H1 (cell line): ENCODE data around the gene WDR31.

ENCODE experiments used
- ASH2L ChIP-seq: fragments of 200-600, 300-600 bp; sonication (generic); IDR thresholded peaks from one replicate; pipeline ENCODE4 v1.7.1; 2017; ENCODE audit warnings: low read length
- POLR2A ChIP-seq, 2 experiments: IDR thresholded peaks; 1 replicate in 1 of 2; 2 replicates in 1 of 2; pipeline ENCODE4 v1.6.1; 2011; ENCODE audit warnings: low read depth in 2 of 2, low read length in 2 of 2, mild to moderate bottlenecking in 2 of 2; ENCODE audit errors: control extremely low read depth in 1 of 2
- RXRA ChIP-seq: IDR thresholded peaks from 2 replicates; pipeline ENCODE4 v1.6.1; 2011; ENCODE audit warnings: low read depth, mild to moderate bottlenecking, low read length, moderate library complexity; ENCODE audit not compliant: insufficient read depth
- TF ChIP-seq, protein P1 (sequence below): IDR thresholded peaks from 2 replicates; pipeline ENCODE4 v1.6.1; 2011; ENCODE audit warnings: low read length, improper control_type of control experiment
- TF ChIP-seq, protein P2 (sequence below): IDR thresholded peaks from 2 replicates; pipeline ENCODE4 v1.6.1; 2012; ENCODE audit warnings: inconsistent platforms

DNA sequence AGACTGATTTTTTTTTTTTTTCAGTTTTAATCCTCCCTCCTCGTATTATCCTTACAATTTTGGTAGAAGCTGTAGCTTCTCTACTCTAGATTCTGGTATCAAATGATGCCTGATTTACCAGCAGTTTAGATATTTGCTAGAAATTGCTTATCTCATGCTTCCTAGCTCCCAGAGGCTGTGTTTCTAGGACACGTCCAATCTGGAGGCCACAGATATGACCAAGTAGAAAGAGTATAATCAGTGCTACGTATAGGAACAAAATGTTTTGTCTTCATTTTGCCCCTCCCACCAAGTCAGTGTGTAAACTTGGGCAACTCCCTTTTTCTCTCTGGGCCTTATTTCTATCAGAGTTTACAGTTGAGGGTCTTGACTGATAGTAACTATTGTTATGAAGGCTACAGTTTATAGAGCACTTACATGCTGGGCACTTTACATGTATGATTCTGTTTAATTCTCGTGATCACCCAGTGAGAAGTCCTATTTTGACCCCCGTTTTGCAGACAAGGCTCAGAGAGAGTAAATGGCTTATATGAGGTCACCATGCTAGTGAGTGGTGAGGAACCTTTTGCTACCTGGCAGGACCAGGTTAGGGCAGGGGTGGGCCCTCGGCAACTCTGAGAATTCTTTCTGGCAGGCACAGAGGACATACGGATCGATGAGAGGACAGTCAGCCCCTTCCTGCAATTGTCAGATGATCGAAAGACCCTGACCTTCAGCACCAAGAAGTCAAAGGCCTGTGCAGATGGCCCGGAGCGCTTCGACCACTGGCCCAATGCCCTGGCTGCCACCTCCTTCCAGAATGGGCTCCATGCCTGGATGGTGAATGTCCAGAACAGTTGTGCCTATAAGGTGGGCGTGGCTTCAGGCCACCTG, 29.1 kb upstream of the WDR31 start:
- TF ChIP-seq ASH2L (no peak), RXRA (no peak), POLR2A (IDR thresholded peaks at IDR 0.05; ENCODE audit: control extremely low read depth in 1 of 2, low read depth in 2 of 2, low read length in 2 of 2) (no peak)
- TF ChIP-seq, protein P1, sequence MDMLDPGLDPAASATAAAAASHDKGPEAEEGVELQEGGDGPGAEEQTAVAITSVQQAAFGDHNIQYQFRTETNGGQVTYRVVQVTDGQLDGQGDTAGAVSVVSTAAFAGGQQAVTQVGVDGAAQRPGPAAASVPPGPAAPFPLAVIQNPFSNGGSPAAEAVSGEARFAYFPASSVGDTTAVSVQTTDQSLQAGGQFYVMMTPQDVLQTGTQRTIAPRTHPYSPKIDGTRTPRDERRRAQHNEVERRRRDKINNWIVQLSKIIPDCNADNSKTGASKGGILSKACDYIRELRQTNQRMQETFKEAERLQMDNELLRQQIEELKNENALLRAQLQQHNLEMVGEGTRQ = no peak
- TF ChIP-seq, protein P2, sequence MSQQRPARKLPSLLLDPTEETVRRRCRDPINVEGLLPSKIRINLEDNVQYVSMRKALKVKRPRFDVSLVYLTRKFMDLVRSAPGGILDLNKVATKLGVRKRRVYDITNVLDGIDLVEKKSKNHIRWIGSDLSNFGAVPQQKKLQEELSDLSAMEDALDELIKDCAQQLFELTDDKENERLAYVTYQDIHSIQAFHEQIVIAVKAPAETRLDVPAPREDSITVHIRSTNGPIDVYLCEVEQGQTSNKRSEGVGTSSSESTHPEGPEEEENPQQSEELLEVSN = no peak
